ENCODE results near the gene AMHR2. TPM values are rescaled to one million over a fixed set of nuclear protein-coding genes. Genes with fewer than 3 reads are reported as not detected.

The AMHR2 gene
- total RNA-seq, 4 donors from 2014 or later = 0.62 TPM; not detected in 3

DNA sequence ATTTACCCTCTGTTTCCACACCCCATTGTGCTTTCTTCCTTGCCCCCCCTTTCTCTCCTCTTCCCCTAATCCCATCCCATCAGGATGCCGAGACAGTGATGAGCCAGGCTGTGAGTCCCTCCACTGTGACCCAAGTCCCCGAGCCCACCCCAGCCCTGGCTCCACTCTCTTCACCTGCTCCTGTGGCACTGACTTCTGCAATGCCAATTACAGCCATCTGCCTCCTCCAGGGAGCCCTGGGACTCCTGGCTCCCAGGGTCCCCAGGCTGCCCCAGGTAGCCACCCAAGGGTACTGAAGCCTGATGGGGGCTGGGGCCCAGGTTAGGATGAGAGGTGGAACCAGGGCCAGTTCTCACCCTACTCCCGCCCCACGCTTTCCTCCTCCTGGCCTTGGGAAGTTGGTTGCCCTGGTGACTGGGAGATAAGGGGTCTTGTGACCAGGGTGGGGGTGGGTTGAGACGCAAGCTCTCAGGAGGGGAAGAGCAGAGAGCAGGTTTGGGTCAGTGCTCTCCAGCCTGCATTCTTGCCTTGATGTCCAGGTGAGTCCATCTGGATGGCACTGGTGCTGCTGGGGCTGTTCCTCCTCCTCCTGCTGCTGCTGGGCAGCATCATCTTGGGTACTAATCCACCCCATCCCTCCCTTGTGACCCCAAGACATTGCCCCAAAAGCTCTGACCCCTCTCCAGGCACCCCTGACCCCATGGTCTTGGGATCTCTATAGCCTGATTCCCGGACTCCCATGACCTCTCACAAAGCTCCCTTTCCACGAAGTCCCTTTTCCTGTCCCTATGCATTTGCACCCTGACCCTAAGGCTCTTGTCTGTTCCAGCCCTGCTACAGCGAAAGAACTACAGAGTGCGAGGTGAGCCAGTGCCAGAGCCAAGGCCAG, 1.2 kb downstream of the AMHR2 start:
- intact Hi-C loops (cut with DNase I; ENCODE audit: low total_unique reads) = loop anchor here (5.0 kb wide), 1 partner anchor 73 kb away; no protein-coding TSS in a partner anchor
- WGBS, 2 donors = 87 to 90% methylated on average over 9 of the region's 9 CpGs
- H3K4me3 ChIP-seq (ENCODE audit: low read depth, poor library complexity, severe bottlenecking) = no peak overlapping the region
- no peak for DNase-seq (ENCODE audit: low spot score in 2 of 2)
- TF ChIP-seq CTCF (IDR thresholded peaks at IDR 0.05) = no peak
- no peak for TF ChIP-seq POLR2A (IDR thresholded peaks at IDR 0.05)

DNA sequence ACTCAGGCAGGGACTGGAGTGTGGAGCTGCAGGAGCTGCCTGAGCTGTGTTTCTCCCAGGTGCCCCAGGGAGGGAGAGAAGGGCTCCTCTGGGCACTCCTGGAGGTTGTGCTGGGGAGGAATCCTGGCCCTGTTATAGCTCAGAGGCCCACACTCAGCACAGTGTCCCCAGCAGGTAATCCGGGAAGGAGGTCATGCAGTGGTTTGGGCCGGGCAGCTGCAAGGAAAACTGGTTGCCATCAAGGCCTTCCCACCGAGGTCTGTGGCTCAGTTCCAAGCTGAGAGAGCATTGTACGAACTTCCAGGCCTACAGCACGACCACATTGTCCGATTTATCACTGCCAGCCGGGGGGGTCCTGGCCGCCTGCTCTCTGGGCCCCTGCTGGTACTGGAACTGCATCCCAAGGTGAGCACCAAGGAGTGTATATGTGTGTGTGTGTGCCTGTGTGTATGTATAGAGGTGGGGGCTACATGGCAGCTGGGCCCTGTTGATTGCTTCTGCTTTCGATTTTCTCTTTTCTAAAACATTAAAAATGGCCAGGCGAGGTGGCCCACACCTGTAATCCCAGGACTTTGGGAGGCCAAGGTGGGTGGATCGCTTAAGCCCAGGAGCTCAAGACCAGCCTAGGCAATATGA, 2.0 kb downstream of the AMHR2 start:
- 79 to 82% methylated on average over 11 of the region's 11 CpGs for WGBS, 2 donors
- no peak for TF ChIP-seq POLR2A (IDR thresholded peaks at IDR 0.05)
- TF ChIP-seq CTCF (IDR thresholded peaks at IDR 0.05) = no peak
- DNase-seq (ENCODE audit: low spot score in 2 of 2) = no peak
- no peak overlapping the region for H3K4me3 ChIP-seq (ENCODE audit: low read depth, poor library complexity, severe bottlenecking)
- intact Hi-C loops (cut with DNase I; ENCODE audit: low total_unique reads) = no loop called here

DNA sequence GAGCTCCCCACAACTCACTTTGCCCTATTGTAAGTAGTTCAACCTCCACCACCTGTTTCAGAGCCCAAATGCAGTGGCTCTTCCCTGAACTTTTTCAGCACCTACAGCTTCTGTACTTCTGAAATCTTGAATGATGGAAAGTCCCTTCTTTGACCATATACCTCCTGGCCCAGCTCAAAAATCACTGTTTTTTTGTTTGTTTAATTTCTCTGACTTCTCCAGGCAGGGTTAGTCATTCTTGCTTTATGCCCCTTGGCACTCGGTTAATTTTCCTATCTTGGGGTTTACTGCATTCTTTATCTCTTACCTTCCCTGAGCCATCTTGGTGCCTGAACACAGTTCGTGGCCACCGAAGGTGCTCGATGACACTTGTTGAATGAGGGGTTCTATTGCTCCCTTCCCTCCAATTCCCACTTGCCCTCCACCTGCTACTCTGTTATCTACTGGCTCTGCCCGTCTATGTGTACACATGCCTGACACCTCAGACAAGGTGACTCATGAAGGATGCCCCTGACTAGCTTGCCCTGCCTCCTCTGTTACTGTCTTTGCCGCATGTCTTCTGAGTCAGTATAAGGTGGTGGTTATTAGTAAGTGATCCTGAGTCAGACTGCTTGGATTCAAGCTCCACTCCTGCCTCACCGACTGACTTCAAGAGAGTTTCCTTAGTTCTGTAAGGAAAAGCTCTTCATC, 4.4 kb downstream of the AMHR2 start:
- TF ChIP-seq POLR2A (IDR thresholded peaks at IDR 0.05) (no peak), CTCF (IDR thresholded peaks at IDR 0.05) (no peak)
- H3K4me3 ChIP-seq (ENCODE audit: low read depth, poor library complexity, severe bottlenecking) = no peak overlapping the region
- intact Hi-C loops (cut with DNase I; ENCODE audit: low total_unique reads) = no loop called here
- WGBS, 2 donors = 72 to 82% methylated on average over 7 of the region's 7 CpGs
- DNase-seq (ENCODE audit: low spot score in 2 of 2) = no peak

DNA sequence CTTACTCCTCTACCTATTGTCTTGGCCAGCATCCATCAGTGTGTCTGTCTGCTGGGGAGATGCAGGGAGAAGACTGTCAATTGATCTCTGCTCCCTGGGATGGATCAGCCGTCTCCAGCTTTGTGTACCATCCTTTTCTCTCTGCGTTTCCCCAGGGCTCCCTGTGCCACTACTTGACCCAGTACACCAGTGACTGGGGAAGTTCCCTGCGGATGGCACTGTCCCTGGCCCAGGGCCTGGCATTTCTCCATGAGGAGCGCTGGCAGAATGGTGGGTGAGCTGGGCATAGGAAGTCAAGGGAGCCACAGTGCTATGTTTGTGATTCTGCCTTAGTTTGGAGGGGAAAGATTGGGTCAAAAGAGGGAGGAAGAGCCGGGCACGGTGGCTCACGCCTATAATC, 5.1 kb downstream of the AMHR2 start:
- TF ChIP-seq POLR2A (IDR thresholded peaks at IDR 0.05) = no peak
- no peak for TF ChIP-seq CTCF (IDR thresholded peaks at IDR 0.05)
- DNase-seq (ENCODE audit: low spot score in 2 of 2) = no peak
- intact Hi-C loops (cut with DNase I; ENCODE audit: low total_unique reads) = no loop called here
- no peak overlapping the region for H3K4me3 ChIP-seq (ENCODE audit: low read depth, poor library complexity, severe bottlenecking)
- WGBS, 2 donors = 94 to 97% methylated on average over 7 of the region's 7 CpGs

GRCh38 chr12:53430116-53430515, 6.5 kb downstream of the AMHR2 start:
- TF ChIP-seq CTCF (IDR thresholded peaks at IDR 0.05) (no peak), POLR2A (IDR thresholded peaks at IDR 0.05) (no peak)
- intact Hi-C loops (cut with DNase I; ENCODE audit: low total_unique reads) = no loop called here
- DNase-seq (ENCODE audit: low spot score in 2 of 2) = no peak
- H3K4me3 ChIP-seq (ENCODE audit: low read depth, poor library complexity, severe bottlenecking) = no peak overlapping the region
- 89 to 91% methylated on average over 5 of the region's 5 CpGs for WGBS, 2 donors

All from lower leg skin (tissue), 4 donors.